ENCODE results near the gene DYNLT2. TPM values are rescaled to one million over a fixed set of nuclear protein-coding genes. Genes with fewer than 3 reads are reported as not detected.

The DYNLT2 gene
- total and polyA plus RNA-seq, 2 of the 13 experiments (the other 11 are each of a cell fraction or from before 2014, with no cell fraction given) = 2.1 to 4.3 TPM

DNA sequence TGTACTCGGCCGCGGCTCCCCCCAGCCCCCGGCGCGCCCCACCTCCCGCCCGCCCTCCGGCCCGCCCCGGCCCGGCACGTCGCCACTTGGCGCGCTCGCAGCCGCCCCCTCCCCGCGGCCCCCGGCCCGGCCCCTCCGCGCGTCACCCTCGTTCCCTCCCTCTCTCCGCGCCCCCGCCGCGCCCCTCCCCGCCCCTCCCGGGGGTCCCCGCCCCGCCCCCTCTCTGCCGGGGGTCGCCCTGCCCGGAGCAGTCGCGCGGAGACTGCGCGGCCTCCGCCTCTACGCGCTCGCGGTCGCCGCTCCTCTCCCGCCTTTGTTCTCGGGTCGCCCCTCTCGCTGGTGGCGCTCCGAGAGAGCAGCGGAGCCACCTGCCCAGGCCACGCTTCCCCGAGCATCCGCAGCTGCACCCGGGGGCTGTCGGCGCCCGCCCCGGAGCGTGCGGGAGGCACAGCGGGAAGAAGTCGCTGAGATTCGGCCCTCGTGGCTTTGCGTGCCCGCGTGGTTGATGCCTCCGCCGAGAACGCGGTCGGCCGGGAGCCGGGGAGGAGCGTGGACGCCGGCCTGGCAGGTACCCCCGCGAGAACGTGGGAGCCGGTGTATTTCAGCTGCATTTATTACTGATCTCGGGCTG lies 26.8 kb downstream of the DYNLT2 start, which contains the start of gene PHF10 (continued):
- TF ChIP-seq ZFY (CRISPR knock-in tag; IDR thresholded peaks at IDR 0.05) = peak; percentile 70
- TF ChIP-seq ZNF317 (CRISPR knock-in tag; IDR thresholded peaks at IDR 0.05) = peak; percentile 92
- no peak for TF ChIP-seq FLYWCH1 (CRISPR knock-in tag; IDR thresholded peaks at IDR 0.05)
- peak; percentile 74 for TF ChIP-seq SRSF1 (optimal IDR thresholded peaks at IDR 0.05; ENCODE audit: low read depth, low read length)
- no peak for TF ChIP-seq TBL1XR1 (IDR thresholded peaks at IDR 0.05; ENCODE audit: borderline replicate concordance, low read length, partially characterized antibody)
- no peak for TF ChIP-seq PAF1 (CRISPR knock-in tag; IDR thresholded peaks at IDR 0.05)
- no peak for TF ChIP-seq SCMH1 (CRISPR knock-in tag; IDR thresholded peaks at IDR 0.05; ENCODE audit: borderline replicate concordance)
- TF ChIP-seq, protein P1, sequence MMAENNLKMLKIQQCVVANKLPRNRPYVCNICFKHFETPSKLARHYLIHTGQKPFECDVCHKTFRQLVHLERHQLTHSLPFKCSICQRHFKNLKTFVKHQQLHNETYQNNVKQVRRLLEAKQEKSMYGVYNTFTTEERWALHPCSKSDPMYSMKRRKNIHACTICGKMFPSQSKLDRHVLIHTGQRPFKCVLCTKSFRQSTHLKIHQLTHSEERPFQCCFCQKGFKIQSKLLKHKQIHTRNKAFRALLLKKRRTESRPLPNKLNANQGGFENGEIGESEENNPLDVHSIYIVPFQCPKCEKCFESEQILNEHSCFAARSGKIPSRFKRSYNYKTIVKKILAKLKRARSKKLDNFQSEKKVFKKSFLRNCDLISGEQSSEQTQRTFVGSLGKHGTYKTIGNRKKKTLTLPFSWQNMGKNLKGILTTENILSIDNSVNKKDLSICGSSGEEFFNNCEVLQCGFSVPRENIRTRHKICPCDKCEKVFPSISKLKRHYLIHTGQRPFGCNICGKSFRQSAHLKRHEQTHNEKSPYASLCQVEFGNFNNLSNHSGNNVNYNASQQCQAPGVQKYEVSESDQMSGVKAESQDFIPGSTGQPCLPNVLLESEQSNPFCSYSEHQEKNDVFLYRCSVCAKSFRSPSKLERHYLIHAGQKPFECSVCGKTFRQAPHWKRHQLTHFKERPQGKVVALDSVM (CRISPR knock-in tag; IDR thresholded peaks at IDR 0.05) = peak; percentile 58; the same call in 1 of the 2 replicates
- 0 out of 2 replicates have a peak, but pooled peaks have one; percentile 9 for TF ChIP-seq SIX4 (CRISPR knock-in tag; IDR thresholded peaks at IDR 0.05)
- TF ChIP-seq ZNF354B (CRISPR knock-in tag; IDR thresholded peaks at IDR 0.05) = no peak
- TF ChIP-seq TAF1 (CRISPR knock-in tag; IDR thresholded peaks at IDR 0.05) = peak; percentile 90
- no peak for TF ChIP-seq ZNF263 (CRISPR knock-in tag; IDR thresholded peaks at IDR 0.05)
- TF ChIP-seq BRCA1 (CRISPR knock-in tag; IDR thresholded peaks at IDR 0.05) = no peak; the same call in 1 of the 2 replicates
- TF ChIP-seq MTF1 (CRISPR knock-in tag; IDR thresholded peaks at IDR 0.05) = peak; percentile 62; the same call in 1 of the 2 replicates
- TF ChIP-seq NBN (conservative IDR thresholded peaks at IDR 0.05) = no peak
- TF ChIP-seq HNF4G (IDR thresholded peaks at IDR 0.05; ENCODE audit: borderline replicate concordance, low read depth, low read length) = no peak
- TF ChIP-seq HNF4G (CRISPR knock-in tag; IDR thresholded peaks at IDR 0.05; ENCODE audit: borderline replicate concordance, low read depth) = peak; percentile 28; the same call in 1 of the 2 replicates
- TF ChIP-seq MYC (CRISPR knock-in tag; IDR thresholded peaks at IDR 0.05; ENCODE audit: borderline replicate concordance) = peak; percentile 89
- no peak for TF ChIP-seq FOXA3 (CRISPR knock-in tag; IDR thresholded peaks at IDR 0.05)
- TF ChIP-seq ZNF12 (CRISPR knock-in tag; IDR thresholded peaks at IDR 0.05) = peak; percentile 53; the same call in 1 of the 2 replicates
- TF ChIP-seq, protein P2, sequence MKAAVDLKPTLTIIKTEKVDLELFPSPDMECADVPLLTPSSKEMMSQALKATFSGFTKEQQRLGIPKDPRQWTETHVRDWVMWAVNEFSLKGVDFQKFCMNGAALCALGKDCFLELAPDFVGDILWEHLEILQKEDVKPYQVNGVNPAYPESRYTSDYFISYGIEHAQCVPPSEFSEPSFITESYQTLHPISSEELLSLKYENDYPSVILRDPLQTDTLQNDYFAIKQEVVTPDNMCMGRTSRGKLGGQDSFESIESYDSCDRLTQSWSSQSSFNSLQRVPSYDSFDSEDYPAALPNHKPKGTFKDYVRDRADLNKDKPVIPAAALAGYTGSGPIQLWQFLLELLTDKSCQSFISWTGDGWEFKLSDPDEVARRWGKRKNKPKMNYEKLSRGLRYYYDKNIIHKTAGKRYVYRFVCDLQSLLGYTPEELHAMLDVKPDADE (CRISPR knock-in tag; IDR thresholded peaks at IDR 0.05) = no peak; the same call in 1 of the 2 replicates
- TF ChIP-seq, protein P3, sequence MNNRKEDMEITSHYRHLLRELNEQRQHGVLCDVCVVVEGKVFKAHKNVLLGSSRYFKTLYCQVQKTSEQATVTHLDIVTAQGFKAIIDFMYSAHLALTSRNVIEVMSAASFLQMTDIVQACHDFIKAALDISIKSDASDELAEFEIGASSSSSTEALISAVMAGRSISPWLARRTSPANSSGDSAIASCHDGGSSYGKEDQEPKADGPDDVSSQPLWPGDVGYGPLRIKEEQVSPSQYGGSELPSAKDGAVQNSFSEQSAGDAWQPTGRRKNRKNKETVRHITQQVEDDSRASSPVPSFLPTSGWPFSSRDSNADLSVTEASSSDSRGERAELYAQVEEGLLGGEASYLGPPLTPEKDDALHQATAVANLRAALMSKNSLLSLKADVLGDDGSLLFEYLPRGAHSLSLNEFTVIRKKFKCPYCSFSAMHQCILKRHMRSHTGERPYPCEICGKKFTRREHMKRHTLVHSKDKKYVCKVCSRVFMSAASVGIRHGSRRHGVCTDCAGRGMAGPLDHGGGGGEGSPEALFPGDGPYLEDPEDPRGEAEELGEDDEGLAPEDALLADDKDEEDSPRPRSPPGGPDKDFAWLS (CRISPR knock-in tag; IDR thresholded peaks at IDR 0.05; ENCODE audit: borderline replicate concordance) = no peak; the same call in 1 of the 2 replicates
- TF ChIP-seq ARID2 (CRISPR knock-in tag; IDR thresholded peaks at IDR 0.05; ENCODE audit: borderline replicate concordance) = no peak
- TF ChIP-seq, protein P4, sequence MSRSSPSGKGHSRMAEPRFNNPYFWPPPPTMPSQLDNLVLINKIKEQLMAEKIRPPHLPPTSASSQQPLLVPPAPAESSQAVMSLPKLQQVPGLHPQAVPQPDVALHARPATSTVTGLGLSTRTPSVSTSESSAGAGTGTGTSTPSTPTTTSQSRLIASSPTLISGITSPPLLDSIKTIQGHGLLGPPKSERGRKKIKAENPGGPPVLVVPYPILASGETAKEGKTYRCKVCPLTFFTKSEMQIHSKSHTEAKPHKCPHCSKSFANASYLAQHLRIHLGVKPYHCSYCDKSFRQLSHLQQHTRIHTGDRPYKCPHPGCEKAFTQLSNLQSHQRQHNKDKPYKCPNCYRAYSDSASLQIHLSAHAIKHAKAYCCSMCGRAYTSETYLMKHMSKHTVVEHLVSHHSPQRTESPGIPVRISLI (CRISPR knock-in tag; IDR thresholded peaks at IDR 0.05; ENCODE audit: borderline replicate concordance) = no peak
- TF ChIP-seq TCF7L2 (IDR thresholded peaks at IDR 0.05; ENCODE audit: low read depth, low read length) = no peak
- TF ChIP-seq EHMT2 (IDR thresholded peaks at IDR 0.05; ENCODE audit: borderline replicate concordance, low read depth, low read length) = no peak

Data from HepG2 (cell line).